Measurements from ENCODE around the gene NACC1.

NACC1 gene

DNA sequence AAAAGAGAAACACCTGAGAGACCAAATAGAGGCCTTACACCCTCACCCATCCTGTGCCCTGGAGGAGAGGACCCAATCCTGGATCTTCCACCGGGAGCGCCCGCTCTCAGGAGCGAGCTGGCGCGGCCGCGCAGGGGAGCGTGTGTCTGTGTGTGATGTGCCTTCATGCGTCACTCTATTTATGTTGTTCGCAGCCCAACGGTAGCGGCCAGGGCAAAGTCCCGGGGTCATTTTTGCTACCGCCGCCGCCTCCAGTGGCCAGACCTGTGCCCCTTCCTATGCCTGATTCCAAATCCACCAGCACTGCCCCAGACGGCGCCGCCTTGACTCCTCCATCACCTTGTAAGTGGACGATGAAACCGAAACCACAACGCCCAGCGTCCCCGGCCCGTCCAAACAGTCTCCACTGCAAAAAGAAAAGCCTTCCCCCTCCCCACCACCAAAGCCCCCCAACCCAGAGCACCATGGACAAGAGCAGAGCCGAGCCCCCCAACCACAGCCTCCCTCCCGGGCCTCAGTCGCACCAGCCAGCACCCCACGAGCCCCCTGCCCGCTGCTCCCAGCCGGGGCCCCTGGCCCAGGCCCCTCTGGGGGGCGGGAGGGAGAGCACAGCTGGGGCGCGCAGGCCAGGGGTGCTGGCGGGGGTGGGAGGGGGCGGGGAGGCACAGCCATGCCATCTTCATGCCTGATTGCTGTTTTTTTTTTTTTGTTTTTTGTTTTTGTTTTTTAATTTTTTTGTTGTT lies 30.1 kb upstream of the NACC1 start:
- in situ Hi-C loops (cut with MboI; ENCODE audit: low sequenced_read_pairs), result no loop called here

- in situ Hi-C loops (cut with MboI; ENCODE audit: low sequenced_read_pairs), result no loop called here
These were observed 28.8 kb upstream of the NACC1 start for GRCh38 chr19:13089139-13089856.

DNA sequence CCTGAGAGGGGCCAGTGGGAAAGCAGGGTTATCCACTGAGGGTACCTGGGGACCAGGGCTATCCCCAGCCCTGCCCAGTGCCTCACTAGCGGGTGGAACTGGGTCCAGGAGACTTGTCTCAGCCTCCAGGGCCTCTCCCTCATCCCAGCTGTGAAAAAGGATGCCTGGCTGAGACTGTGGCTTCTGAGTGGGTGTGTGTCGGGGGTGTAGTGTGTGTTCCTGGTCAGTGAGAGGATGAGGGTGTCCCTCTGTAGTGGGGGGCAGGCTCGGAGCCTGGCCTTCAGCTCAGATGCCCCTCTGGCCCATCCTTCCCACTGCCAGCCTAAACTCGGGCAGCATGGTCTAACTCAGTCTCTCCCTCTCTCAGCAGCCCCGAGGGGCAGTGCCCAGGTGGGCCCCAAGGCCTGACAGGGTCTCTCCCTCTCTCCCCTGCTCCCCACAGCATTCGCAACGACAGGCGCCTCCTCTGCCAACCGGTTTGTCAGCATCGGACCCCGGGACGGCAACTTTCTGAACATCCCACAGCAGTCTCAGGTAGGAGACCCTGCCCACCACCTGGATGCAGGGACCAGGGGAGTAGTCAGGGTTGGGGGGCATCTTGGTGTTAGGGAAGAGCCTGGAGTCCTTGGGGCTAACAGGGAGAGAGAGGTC lies 28.1 kb upstream of the NACC1 start:
- in situ Hi-C loops (cut with MboI; ENCODE audit: low sequenced_read_pairs), result loop anchor here (5.0 kb wide), 1 partner anchor 113 kb away; no protein-coding TSS in a partner anchor

GRCh38 chr19:13090511-13091231 lies 27.4 kb upstream of the NACC1 start:
- in situ Hi-C loops (cut with MboI; ENCODE audit: low sequenced_read_pairs), result loop anchor here (5.0 kb wide), 1 partner anchor 113 kb away; no protein-coding TSS in a partner anchor

- in situ Hi-C loops (cut with MboI; ENCODE audit: low sequenced_read_pairs), result loop anchor here (5.0 kb wide), 1 partner anchor 114 kb away; no protein-coding TSS in a partner anchor
These were observed 26.5 kb upstream of the NACC1 start for GRCh38 chr19:13091400-13092157.

GRCh38 chr19:13092158-13092543 lies 25.9 kb upstream of the NACC1 start:
- in situ Hi-C loops (cut with MboI; ENCODE audit: low sequenced_read_pairs), result loop anchor here (5.0 kb wide), 1 partner anchor 115 kb away; no protein-coding TSS in a partner anchor

- in situ Hi-C loops (cut with MboI; ENCODE audit: low sequenced_read_pairs), result loop anchor here (5.0 kb wide), 1 partner anchor 115 kb away; no protein-coding TSS in a partner anchor
These were observed 25.3 kb upstream of the NACC1 start for GRCh38 chr19:13092606-13093235.

GRCh38 chr19:13093407-13094105 lies 24.5 kb upstream of the NACC1 start:
- in situ Hi-C loops (cut with MboI; ENCODE audit: low sequenced_read_pairs), result loop anchor here (5.0 kb wide), 1 partner anchor 116 kb away; no protein-coding TSS in a partner anchor

DNA sequence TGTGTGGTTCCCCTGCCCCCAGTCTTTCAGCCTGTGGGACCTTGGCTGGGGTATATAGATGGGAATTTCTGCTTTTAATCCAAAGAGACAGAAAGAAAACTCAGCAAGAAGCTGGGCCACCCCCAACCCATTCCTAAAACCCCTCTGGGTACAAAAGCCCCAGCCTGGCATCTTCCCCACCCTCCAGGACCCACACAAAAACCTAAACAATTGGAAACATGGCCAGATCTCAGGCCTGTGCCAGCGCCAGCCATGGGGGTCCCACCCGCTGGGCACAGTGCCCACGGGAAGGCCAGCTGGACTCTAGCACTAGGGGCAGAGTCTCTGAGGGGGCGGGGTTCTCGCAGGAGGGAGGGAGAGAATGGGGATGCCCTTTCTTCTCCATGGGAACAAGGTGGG lies 24.0 kb upstream of the NACC1 start:
- in situ Hi-C loops (cut with MboI; ENCODE audit: low sequenced_read_pairs), result loop anchor here (5.0 kb wide), 1 partner anchor 117 kb away; no protein-coding TSS in a partner anchor

DNA sequence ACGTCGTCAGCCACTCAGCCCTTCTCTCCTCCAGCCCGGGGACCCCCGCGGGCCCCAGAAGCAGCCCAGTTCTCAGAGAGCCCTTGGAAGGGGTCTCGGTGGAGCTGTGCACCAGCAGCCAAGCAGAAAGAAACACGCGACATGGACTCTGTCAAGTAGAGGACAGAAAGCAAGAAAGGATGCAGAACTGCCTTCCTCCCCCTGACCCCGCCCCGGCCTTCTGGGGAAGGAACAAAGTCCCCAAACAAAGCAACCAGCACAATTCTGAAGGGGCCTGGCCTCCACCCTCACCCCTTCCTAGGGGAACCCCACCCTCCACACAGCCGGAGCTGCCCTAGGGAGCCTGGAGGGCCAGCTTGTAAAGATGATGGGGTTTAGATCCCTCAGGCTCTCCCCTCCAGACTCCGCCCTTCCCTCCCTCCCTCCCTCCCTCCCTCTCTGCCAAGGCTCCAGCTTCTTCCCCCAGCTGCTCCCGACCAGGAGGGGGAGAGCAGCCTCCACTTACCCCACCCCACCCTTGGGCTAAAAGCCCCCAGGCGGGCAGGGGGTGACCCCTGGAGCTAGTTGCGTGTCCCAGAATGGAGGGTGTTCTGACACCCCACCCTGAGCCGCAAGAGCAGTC lies 23.2 kb upstream of the NACC1 start:
- in situ Hi-C loops (cut with MboI; ENCODE audit: low sequenced_read_pairs), result loop anchor here (5.0 kb wide), 1 partner anchor 118 kb away; no protein-coding TSS in a partner anchor

DNA sequence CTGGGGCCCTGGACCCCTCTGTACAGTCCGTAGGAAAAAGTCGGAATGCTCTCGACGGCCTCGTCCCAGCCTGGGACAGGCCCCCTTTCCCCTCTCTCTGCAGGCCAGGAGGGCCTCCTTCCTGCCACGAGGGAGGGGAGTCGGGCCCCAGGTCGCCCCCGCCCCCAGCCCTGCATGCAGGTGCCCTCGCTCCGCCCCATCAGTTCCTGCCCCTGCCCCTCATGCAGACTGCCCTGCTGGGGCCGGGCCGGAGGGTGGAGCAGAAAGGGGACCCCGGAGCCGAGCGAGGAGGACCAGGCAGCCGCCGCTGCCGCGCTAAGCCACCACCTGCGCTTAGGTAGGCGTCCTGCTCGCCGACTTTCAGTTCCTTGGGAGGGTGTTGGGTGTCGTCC lies 22.7 kb upstream of the NACC1 start:
- in situ Hi-C loops (cut with MboI; ENCODE audit: low sequenced_read_pairs), result no loop called here

- in situ Hi-C loops (cut with MboI; ENCODE audit: low sequenced_read_pairs), result no loop called here
These were observed 21.8 kb upstream of the NACC1 start for GRCh38 chr19:13095934-13096927.

DNA sequence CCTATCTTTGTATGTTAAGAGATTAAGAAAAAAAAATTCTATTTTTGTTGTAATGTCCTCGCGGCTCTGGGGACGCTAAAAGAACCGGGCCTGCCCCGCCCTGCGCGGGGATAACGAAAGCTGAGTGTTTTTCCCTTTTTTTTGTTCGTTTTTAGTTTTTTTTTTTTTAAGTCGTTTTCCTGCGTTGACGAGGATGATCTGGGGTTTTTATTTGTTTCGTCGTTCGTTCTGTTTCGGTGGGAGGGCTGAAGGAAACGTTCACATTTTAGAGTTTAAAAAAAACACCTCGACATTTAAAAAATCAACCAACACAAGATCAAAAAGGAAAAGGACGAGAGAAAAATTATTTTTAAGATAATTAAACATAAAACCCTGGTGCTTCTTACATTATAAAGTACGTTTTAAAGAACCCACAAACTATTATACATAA lies 21.0 kb upstream of the NACC1 start:
- in situ Hi-C loops (cut with MboI; ENCODE audit: low sequenced_read_pairs), result no loop called here

DNA sequence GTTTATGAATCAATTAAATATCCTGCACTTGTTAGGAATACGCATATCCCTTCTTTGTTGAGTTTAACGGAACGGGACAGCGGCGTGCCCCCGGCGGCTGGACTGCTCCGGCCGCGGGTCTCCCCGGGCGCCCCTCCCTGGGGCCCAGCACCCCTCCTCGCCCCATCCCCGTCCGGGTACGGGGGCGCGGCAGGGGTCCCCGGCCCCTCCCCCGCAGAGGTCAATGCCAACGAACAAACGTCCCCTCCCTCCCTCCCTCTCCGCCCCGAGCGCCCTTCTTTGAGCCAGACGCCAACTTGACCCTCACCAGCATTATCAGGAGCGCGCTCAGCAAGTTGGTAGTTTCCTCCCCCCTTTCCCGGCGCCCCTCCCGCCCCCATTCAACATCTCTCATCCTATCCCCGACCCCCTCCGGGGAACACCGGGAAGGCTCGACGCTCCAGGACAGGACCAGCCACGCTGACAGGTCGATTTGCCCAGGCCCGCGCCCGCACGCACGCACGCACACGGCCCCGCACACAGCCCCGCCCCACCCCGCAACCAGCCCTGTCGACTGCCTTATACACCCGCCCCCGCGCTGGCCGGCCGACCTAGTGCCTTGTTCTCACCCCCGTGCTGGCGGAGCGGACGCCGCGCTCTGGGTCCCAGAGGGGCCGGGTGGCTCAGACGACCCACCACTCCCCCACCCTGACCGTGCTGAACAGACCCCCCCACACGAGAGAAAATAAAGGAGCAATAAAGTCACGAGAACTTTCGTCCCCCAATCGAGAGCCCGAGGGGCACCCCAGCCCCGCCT lies 20.4 kb upstream of the NACC1 start:
- in situ Hi-C loops (cut with MboI; ENCODE audit: low sequenced_read_pairs), result no loop called here

DNA sequence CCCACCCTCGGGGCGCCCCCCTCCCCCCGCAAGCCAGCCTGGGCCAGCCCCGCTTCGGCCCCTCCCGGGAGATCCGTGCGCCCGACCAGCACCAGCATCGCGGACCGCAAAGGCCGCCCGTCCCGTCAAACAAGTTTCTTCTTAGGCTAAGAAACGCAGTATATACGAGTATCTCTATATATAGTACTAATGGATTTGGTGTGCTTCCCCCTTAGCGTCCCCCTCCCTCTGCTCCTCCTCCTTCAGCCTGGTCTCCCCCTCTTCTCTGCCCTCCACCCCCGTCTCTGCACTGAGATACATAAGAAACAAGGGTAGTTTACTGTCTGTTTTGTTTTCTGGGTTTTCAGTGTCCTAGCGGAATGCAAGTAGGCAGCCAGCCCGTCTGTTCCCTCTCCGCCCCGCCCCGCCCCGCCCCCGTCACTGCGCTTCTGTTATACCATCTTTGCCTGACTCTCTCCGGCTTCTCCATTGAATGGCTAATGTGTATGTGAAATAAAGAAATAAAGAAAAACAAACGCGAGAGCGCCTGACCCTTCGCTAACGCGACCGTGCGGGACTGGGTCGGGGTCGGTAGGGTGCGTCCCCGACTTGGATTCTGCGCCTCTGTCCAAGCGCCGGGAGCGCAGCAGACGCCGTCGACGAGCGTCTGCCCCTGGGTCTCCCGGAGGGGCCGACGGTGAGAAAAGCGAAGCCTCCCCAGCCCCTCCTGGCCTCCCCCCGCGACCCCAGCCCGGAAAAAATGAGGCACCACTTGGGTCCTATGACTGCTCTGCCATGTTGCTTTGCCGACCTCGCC lies 19.6 kb upstream of the NACC1 start:
- in situ Hi-C loops (cut with MboI; ENCODE audit: low sequenced_read_pairs), result no loop called here
